ENCODE data around the gene IGHMBP2.

DNA sequence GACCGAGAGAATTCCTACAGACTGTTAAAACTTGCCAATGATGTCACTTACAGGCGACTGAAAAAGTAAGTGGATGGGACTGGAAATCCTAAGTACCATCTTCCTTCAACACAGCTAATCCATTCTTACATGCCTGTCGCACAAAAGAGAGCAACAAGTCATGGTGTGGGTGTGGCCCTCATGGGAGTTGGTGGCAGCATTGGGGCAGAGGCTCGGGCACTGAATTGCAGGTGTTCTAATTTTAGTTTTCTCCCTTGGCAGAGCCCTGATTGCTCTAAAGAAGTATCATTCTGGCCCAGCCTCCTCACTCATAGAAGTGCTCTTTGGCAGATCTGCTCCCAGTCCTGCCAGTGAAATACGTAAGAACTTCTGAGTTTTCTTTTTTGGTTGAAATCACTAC lies 4.6 kb downstream of the IGHMBP2 start:
- TF ChIP-seq, protein P1, sequence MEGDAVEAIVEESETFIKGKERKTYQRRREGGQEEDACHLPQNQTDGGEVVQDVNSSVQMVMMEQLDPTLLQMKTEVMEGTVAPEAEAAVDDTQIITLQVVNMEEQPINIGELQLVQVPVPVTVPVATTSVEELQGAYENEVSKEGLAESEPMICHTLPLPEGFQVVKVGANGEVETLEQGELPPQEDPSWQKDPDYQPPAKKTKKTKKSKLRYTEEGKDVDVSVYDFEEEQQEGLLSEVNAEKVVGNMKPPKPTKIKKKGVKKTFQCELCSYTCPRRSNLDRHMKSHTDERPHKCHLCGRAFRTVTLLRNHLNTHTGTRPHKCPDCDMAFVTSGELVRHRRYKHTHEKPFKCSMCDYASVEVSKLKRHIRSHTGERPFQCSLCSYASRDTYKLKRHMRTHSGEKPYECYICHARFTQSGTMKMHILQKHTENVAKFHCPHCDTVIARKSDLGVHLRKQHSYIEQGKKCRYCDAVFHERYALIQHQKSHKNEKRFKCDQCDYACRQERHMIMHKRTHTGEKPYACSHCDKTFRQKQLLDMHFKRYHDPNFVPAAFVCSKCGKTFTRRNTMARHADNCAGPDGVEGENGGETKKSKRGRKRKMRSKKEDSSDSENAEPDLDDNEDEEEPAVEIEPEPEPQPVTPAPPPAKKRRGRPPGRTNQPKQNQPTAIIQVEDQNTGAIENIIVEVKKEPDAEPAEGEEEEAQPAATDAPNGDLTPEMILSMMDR (conservative IDR thresholded peaks at IDR 0.05): no peak
- no peak for TF ChIP-seq EZH2 (IDR thresholded peaks at IDR 0.05; ENCODE audit: low read depth)
